WERI-Rb-1 (cell line): ENCODE data around the gene SHISA6.
A peak's percentile ranks its signal among the peaks of the same experiment; 100 is the strongest.

Source experiments
- DNase-seq: peaks from one replicate; pipeline ENCODE4 v3.0.0-alpha.2; 2020
- H3K27ac ChIP-seq: fragments of 250-450 bp; sonication (Bioruptor Pico); 2 replicates; pipeline ENCODE4 v1.5.1; 2020; ENCODE audit warnings: mild to moderate bottlenecking, moderate library complexity
- H3K27me3 ChIP-seq: fragments of 250-450 bp; sonication (Bioruptor Pico); 2 replicates; pipeline ENCODE4 v1.5.1; 2021; ENCODE audit warnings: mild to moderate bottlenecking, low read depth, moderate library complexity; ENCODE audit not compliant: insufficient read depth, severe bottlenecking
- H3K36me3 ChIP-seq: fragments of 250-450 bp; sonication (Bioruptor Pico); 2 replicates; pipeline ENCODE4 v1.5.1; 2020; ENCODE audit warnings: mild to moderate bottlenecking, moderate library complexity
- H3K4me3 ChIP-seq: 2 replicates; pipeline ENCODE4 v1.5.1; 2011; ENCODE audit warnings: low read depth, mild to moderate bottlenecking, control low read depth, low read length
- H3K9me3 ChIP-seq: fragments of 250-450 bp; sonication (Bioruptor Pico); 2 replicates; pipeline ENCODE4 v1.5.1; 2021; ENCODE audit warnings: mild to moderate bottlenecking, moderate library complexity; ENCODE audit not compliant: severe bottlenecking
- TF ChIP-seq, protein P1 (sequence below): IDR thresholded peaks from 2 replicates; pipeline ENCODE4 v1.5.1; 2011; ENCODE audit warnings: low read depth, mild to moderate bottlenecking, control low read depth, inconsistent platforms, low read length

Gene SHISA6

DNA sequence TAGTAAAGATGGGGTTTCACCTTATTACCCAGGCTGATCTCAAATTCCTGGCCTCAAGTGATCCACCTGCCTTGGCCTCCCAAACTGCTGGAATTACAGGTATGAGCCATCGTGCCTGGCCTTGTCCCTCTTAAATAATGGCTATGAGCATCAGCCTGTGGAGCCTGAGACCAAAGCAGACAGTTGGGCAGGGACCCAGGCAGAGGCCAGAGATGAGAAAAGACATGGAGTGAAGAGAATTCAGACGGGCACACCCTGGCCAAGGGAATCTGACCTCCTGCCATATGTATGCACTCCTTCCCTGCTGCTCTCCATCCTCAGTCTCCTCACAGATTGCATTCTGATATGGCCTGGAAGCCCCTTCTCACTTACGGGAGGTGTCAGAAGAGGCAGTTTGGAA lies 258.9 kb downstream of the SHISA6 start:
- H3K27ac ChIP-seq = no peak overlapping the region
- no peak for DNase-seq
- H3K4me3 ChIP-seq = no peak overlapping the region
- no peaks in the 10 kb centered on the region for H3K36me3 ChIP-seq
- H3K9me3 ChIP-seq = no peaks in the 10 kb centered on the region
- TF ChIP-seq, protein P1, sequence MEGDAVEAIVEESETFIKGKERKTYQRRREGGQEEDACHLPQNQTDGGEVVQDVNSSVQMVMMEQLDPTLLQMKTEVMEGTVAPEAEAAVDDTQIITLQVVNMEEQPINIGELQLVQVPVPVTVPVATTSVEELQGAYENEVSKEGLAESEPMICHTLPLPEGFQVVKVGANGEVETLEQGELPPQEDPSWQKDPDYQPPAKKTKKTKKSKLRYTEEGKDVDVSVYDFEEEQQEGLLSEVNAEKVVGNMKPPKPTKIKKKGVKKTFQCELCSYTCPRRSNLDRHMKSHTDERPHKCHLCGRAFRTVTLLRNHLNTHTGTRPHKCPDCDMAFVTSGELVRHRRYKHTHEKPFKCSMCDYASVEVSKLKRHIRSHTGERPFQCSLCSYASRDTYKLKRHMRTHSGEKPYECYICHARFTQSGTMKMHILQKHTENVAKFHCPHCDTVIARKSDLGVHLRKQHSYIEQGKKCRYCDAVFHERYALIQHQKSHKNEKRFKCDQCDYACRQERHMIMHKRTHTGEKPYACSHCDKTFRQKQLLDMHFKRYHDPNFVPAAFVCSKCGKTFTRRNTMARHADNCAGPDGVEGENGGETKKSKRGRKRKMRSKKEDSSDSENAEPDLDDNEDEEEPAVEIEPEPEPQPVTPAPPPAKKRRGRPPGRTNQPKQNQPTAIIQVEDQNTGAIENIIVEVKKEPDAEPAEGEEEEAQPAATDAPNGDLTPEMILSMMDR = no peak
- H3K27me3 ChIP-seq = no peaks in the 10 kb centered on the region

DNA sequence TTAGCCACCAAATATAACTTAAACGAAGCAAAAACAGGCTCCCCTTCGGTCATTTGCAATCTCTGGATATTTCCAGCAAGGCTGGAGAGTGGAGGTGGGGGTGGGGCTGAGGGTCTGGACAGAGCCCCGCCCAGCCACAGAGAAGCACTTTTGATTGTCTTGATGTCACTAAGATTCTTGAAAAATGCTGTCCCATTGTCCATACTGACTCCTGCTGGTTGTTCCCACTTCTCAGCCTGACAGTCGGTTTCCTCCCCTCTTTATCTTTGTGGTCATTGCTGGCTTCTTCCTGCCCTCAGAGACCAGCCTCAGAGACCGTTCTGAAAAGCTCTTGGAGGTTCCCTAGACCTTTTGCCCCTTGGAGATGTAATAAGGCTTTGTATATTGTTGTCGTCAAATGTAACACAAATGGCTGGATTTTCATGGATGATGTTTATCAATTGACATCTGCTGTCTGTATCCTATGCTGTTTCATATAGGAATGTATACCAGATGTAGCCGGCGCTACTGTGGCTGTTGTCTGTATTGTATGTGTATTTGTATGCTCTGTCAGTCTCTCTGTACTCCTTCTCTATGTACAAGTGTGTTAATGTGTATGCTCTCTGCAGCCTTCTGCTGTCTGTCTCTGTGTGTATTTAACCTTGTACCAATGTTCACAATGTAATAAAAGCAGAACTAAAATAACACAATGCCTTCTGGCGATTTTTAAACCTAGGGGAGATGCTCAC lies 262.5 kb downstream of the SHISA6 start:
- no peaks in the 10 kb centered on the region for H3K27me3 ChIP-seq
- TF ChIP-seq, protein P1 = 0 out of 2 replicates have a peak, but pooled peaks have one; percentile 7

DNA sequence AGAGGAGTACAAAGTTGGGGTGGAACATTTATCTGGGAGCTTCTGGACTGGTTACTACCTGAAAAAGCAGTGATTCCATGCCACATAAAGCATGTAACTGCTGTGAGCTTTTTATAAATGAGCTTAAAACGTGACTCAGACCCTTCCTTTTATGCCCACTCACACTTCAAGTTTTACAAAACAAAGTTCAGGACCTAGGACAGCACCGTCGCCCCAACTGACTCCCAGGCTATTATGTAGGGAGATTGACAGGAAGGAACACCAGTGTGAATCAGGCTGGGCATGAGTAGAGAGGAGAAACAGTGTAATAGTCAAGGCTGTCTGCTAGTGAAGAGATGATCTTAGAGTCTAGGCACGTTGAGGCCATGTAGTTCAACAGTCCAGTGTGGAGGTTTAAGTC lies 265.6 kb downstream of the SHISA6 start:
- no peak for DNase-seq
- TF ChIP-seq, protein P1 = no peak

More for the DNA sequence above, 262.5 kb downstream of the SHISA6 start:
- no peak overlapping the region for H3K27ac ChIP-seq
- DNase-seq = no peak
- H3K9me3 ChIP-seq = no peaks in the 10 kb centered on the region
- no peaks in the 10 kb centered on the region for H3K36me3 ChIP-seq
- H3K4me3 ChIP-seq = no peak overlapping the region

DNA sequence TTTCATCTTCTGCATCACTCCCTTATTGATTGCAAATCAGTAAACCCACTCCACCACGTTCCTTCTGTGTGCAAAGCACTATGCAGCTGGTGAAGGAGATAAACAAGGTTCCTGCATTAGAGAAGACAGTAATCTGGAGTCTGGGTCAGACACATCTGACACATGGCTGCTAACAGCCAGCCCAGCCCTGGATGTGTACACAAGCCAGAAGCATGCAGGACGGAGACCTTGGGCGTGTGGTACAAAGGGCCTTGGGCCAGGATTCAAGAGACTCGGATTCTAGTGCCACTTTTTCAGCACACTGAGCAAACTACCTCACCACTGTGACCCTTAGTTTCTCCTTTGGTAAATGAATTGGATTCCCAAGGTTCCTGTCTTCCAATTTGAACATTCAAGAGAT lies 270.7 kb downstream of the SHISA6 start:
- no peaks in the 10 kb centered on the region for H3K9me3 ChIP-seq
- no peak overlapping the region for H3K27ac ChIP-seq
- no peak overlapping the region for H3K4me3 ChIP-seq
- no peaks in the 10 kb centered on the region for H3K27me3 ChIP-seq
- TF ChIP-seq, protein P1 = no peak
- peak; percentile 18 for DNase-seq
- no peaks in the 10 kb centered on the region for H3K36me3 ChIP-seq

More for the DNA sequence above, 265.6 kb downstream of the SHISA6 start:
- Histone ChIP-seq H3K27ac (no peak overlapping the region), H3K4me3 (no peak overlapping the region), H3K27me3 (no peaks in the 10 kb centered on the region), H3K36me3 (no peaks in the 10 kb centered on the region), H3K9me3 (no peaks in the 10 kb centered on the region)

DNA sequence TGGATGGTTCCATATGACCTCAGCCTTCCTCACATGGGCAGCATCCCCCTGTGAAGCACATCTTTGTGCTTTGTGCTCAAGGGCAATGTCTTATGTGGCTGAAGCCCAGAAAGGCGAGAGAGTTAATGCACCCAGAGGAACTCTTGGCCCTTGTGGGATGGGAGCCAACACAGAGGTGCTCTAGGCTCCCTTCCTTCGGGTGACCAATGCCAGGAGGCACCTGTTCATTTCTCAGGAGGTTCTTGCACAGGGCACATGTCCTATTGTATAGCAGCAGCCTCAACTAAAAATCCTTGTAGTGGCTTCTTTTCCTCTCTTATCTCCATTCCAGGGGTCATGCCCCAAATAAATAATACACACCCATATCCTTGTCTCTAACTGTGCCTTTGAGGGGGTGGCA lies 273.6 kb downstream of the SHISA6 start:
- TF ChIP-seq, protein P1 = no peak
- Histone ChIP-seq H3K4me3 (no peak overlapping the region), H3K9me3 (no peaks in the 10 kb centered on the region), H3K27me3 (no peaks in the 10 kb centered on the region), H3K27ac (no peak overlapping the region), H3K36me3 (no peaks in the 10 kb centered on the region)
- no peak for DNase-seq
